GM18498 (cell line): ENCODE data around the gene SOSTDC1.

Experiments used
- ATAC-seq: cut with Tn5 transposase; IDR thresholded peaks from one replicate; pipeline ENCODE4 v1.9.1; 2021; ENCODE audit warnings: mild to moderate bottlenecking, moderate library complexity; ENCODE audit not compliant: unreplicated experiment

Gene SOSTDC1

DNA sequence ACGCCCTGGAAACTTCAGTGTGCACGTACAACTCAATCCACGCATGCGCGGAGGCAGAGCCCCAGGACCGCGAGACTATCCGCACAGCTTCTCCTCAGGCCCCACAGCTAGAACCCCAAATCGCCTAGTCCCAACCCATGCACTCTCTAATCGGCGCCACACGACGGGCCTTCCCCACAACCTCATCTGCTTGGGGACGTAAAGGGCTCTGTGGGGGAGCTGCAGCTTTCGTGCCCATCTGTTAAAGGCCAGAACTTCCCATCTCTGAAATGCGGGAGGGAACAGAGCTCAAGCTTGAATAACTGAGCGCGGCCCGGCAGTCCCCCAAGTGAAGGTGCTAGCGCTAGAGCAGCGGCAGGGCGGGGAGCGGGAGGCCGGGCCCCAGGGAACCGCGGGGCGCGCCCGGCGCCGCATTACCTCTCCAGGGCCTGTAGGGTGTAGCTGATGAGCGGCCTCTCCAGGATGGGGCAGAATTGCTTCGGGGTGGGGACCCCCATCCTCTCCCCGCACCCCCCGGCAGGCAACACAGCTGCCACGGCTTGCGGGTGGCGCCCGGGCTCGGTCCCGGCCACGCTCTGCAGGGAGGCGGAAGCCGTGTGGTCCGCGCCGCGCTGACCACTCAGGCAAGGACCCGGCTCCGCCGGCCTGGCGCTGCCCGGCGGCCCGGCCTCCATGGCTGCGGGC is 44.7 kb downstream of the SOSTDC1 start:
- peak; percentile 90 for ATAC-seq

DNA sequence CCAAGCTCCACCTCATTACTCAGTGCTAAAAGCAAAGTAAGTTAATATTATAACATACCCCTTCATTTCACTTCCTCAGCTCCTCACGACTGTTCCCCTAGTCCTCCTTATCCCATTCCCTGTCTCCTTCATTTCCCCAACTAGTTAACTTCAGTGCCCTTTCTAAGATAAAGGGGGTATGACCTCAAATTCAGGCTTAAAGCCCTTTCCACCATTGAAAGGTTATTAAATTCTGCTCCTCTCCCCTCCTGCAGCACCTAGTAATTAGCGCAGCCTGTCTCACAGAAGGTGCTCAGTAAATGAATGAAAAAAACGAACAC is 45.2 kb downstream of the SOSTDC1 start:
- no peak for ATAC-seq

- no peak for ATAC-seq
These were observed 45.7 kb downstream of the SOSTDC1 start for GRCh38 chr7:16419859-16420258.

- ATAC-seq: no peak
These were observed 46.4 kb downstream of the SOSTDC1 start for GRCh38 chr7:16419126-16419525.

DNA sequence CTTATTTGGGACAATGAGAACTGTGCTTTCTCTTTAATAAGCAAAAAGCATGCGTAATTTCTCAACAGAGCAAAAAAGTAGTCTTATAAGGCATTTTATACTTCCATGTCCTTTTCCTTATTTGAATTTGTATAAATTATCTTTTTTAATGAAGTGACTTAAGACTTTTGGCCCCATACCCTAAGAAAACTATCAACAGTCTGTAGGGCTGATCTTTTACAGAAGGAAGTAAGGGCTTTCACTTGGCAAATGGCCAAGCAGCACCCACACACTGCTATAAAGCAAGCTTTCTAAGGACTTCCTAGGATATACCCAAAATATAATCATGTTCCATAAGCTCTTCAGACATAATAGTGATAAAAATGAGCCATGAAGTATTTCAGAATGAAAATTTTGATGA is 47.6 kb downstream of the SOSTDC1 start:
- ATAC-seq: no peak

DNA sequence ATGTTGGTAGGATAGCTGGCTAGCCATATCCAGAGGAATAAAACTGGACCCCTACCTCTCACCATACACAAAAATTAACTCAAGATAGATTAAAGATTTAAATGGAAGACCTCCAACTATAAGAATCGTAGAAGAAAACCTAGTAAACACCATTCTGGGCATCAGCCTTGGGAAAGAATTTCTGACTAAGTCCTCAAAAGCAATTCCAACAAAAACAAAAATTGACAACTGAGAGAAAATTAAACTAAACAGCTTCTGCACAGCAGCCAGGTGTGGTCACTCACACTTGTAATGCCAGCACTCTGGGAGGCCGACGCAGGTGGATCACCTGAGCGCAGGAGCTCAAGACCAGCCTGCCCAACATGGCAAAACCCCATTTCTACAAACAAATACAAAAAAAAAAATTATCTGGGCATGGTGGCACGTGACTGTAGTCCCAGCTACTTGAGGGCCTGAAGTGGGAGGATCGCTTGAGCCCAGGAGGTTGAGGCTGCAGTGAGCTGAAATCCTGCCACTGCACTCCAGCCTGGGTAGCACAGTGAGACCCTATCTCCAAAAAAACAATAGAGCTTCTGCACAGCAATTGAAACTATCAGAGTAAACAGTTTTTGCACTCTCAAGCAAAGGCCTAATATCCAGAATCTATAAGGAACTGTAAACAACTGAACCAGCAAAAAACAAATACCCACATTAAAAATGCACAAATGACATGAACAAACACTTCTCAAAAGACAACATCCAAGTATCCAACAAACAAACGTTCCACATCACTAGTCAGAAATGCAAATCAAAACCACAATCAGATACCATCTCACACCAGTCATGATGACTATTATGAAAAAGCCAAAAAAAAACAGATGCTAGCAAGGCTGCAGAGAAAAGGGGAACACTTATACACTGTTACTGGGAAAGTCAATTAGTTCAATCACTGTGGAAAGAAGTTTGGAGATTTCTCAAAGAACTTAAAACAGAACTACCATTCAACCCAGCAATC is 49.0 kb downstream of the SOSTDC1 start:
- ATAC-seq: no peak

GRCh38 chr7:16412274-16413254 is 53.0 kb downstream of the SOSTDC1 start:
- no peak for ATAC-seq
